HEK293 (cell line): ENCODE data around the gene EEF1AKMT1.

Experiments
- CTCF ChIP-seq: fragments of 450-650 bp; formaldehyde crosslinking; IDR thresholded peaks from 2 replicates; pipeline ENCODE4 v1.5.1; 2016; ENCODE audit warnings: missing biosample characterization, missing genetic modification characterization
- PRDM10 ChIP-seq: fragments of 450-650 bp; formaldehyde crosslinking; IDR thresholded peaks from 2 replicates; pipeline ENCODE4 v1.5.1; 2016; ENCODE audit warnings: missing biosample characterization, missing genetic modification characterization
- ZBTB11 ChIP-seq: fragments of 450-650 bp; formaldehyde crosslinking; conservative IDR thresholded peaks from 2 replicates; pipeline ENCODE4 v1.5.1; 2016; ENCODE audit warnings: low read depth, missing biosample characterization, missing genetic modification characterization
- ZNF202 ChIP-seq: fragments of 450-650 bp; formaldehyde crosslinking; IDR thresholded peaks from 2 replicates; pipeline ENCODE4 v1.5.1; 2016; ENCODE audit warnings: missing biosample characterization, missing genetic modification characterization, borderline replicate concordance
- ZNF585B ChIP-seq: fragments of 450-650 bp; formaldehyde crosslinking; IDR thresholded peaks from 2 replicates; pipeline ENCODE4 v1.5.1; 2016; ENCODE audit warnings: missing biosample characterization, missing genetic modification characterization

- TF ChIP-seq ZBTB11 (tag by site-specific recombination): no peak
- TF ChIP-seq CTCF (tag by site-specific recombination): no peak
- TF ChIP-seq PRDM10 (tag by site-specific recombination): no peak
- no peak for TF ChIP-seq ZNF585B (tag by site-specific recombination)
- TF ChIP-seq ZNF202 (tag by site-specific recombination): no peak
Observed at GRCh38 chr13:20812890-20813289, 39.1 kb upstream of the EEF1AKMT1 start.
